Prostate gland (tissue), 2 donors: Measurements from ENCODE around the gene WAS. TPM values are rescaled to one million over a fixed set of nuclear protein-coding genes. Genes with fewer than 3 reads are reported as not detected.
"Not testable (repeated sequence)": the region's sequence is repeated elsewhere in the genome, so short reads cannot be mapped to it uniquely, and the experiment has no call there.

Source experiments
- DNase-seq: peaks from one replicate; pipeline ENCODE4 v3.0.0-alpha.2; 2019; ENCODE audit warnings: low spot score
- H3K27ac ChIP-seq, 2 donors: fragments of 200-600 bp; sonication (generic); 2 replicates each; pipeline ENCODE4 v1.5.1; 2017 to 2019
- H3K27me3 ChIP-seq: fragments of 200-600 bp; sonication (generic); replicated peaks from 2 replicates; pipeline ENCODE4 v1.5.1; 2019; ENCODE audit not compliant: insufficient read depth
- H3K36me3 ChIP-seq, 2 donors: fragments of 200-600 bp; sonication (generic); 1 replicate in 1 of 2; 2 replicates in 1 of 2; pipeline versions ENCODE4 v1.5.1 to v1.8.1; 2017 to 2019
- H3K4me1 ChIP-seq: fragments of 200-600 bp; sonication (generic); replicated peaks from 2 replicates; pipeline ENCODE4 v1.5.1; 2019
- H3K4me3 ChIP-seq, 2 donors: fragments of 200-600 bp; sonication (generic); 2 replicates each; pipeline ENCODE4 v1.5.1; 2017 to 2019
- H3K9me3 ChIP-seq: fragments of 200-600 bp; sonication (generic); 2 replicates; pipeline ENCODE4 v1.5.1; 2017
- POLR2A ChIP-seq: fragments of 450-650 bp; IDR thresholded peaks from one replicate; pipeline ENCODE4 v1.6.1; 2016; ENCODE audit warnings: antibody characterized with exemption, mild to moderate bottlenecking
- POLR2AphosphoS5 ChIP-seq: sonication (generic); formaldehyde crosslinking; IDR thresholded peaks from one replicate; pipeline ENCODE4 v1.6.1; 2017; ENCODE audit warnings: antibody characterized with exemption
- WGBS: methylation state at CpG from one replicate; pipeline ENCODE4 v1.1.5; 2018; 5-methylcytosine and 5-hydroxymethylcytosine counted together
- intact Hi-C: fragments of 100-400 bp; cut with DNase I; formaldehyde crosslinking; loops from one replicate; pipeline ENCODE4 v1.14.2; 2022
- total RNA-seq, 2 donors: library from RNA; depleted of rRNA; stranded (reverse); fragments of >200 nt; gene quantifications; one replicate each; pipeline ENCODE4 v1.1.0, GENCODE V29; 2016
- TF ChIP-seq, protein P1 (sequence below), 4 experiments: fragments of 200-600 bp in 2 of 4; fragments of 450-650 bp in 2 of 4; sonication (generic) in 2 of 4; IDR thresholded peaks; 1 replicate in 3 of 4; 2 replicates in 1 of 4; pipeline ENCODE4 v1.5.1; 2016 to 2019; ENCODE audit warnings: antibody characterized with exemption in 4 of 4, mild to moderate bottlenecking in 2 of 4, moderate library complexity in 2 of 4

Gene WAS
- total RNA-seq, 2 donors from 2014 or later: 2.5 to 10.5 TPM

DNA sequence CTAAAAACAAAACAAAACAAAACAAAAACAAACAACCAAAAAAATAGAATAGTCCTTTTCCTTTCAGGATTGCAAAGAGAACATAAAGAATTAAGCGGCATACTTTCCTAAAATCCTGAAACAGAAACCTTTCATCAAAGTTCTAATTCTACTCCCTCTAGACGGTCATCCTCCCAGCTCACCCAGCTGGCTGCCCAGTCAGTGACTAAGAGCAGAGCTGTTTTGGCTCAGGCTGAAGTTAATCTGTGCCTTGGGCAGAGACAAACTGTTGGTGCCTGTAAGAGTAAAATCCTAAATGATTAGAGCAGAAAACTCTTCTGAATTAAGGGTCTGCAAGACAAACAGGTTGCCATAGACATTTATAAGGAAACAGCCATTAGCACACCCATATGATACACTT lies 17.6 kb upstream of the WAS start:
- Histone ChIP-seq H3K4me3 (no peak overlapping the region), H3K27ac (no peak overlapping the region), H3K36me3 (no peaks in the 10 kb centered on the region), H3K9me3 (no peaks in the 10 kb centered on the region), H3K4me1 (no peaks in the 10 kb centered on the region), H3K27me3 (no peaks in the 10 kb centered on the region)
- WGBS: 66% methylated on average over 2 of the region's 2 CpGs
- intact Hi-C loops: no loop called here
- no peak for TF ChIP-seq POLR2AphosphoS5
- no peak for TF ChIP-seq POLR2A
- TF ChIP-seq, protein P1, sequence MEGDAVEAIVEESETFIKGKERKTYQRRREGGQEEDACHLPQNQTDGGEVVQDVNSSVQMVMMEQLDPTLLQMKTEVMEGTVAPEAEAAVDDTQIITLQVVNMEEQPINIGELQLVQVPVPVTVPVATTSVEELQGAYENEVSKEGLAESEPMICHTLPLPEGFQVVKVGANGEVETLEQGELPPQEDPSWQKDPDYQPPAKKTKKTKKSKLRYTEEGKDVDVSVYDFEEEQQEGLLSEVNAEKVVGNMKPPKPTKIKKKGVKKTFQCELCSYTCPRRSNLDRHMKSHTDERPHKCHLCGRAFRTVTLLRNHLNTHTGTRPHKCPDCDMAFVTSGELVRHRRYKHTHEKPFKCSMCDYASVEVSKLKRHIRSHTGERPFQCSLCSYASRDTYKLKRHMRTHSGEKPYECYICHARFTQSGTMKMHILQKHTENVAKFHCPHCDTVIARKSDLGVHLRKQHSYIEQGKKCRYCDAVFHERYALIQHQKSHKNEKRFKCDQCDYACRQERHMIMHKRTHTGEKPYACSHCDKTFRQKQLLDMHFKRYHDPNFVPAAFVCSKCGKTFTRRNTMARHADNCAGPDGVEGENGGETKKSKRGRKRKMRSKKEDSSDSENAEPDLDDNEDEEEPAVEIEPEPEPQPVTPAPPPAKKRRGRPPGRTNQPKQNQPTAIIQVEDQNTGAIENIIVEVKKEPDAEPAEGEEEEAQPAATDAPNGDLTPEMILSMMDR (IDR thresholded peaks at IDR 0.05): no peak
- DNase-seq: no peak

DNA sequence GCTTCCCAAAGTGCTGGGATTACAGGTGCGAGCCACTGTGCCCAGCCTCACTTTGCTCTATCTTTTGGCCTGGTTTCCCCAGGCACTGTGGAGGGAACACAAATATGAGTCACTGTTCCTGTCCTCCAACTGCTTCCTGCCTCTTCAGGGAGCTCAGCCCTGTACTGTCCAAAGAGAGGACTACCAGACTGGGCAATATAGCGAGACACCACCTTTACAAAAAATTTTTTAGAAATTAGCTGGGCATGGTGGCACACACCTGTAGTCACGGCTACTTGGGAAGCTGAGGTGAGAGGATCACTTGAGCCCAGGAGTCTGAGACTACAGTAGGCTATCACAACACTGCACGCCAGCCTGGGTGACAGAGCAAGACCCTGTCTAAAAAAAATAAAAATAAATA lies 16.9 kb upstream of the WAS start:
- Histone ChIP-seq H3K27ac (no peak overlapping the region), H3K4me1 (no peaks in the 10 kb centered on the region), H3K27me3 (no peaks in the 10 kb centered on the region), H3K4me3 (no peak overlapping the region), H3K36me3 (no peaks in the 10 kb centered on the region), H3K9me3 (no peaks in the 10 kb centered on the region)
- intact Hi-C loops: no loop called here
- 91% methylated on average over 4 of the region's 4 CpGs for WGBS
- TF ChIP-seq POLR2A: no peak
- no peak for TF ChIP-seq POLR2AphosphoS5
- TF ChIP-seq, protein P1 (IDR thresholded peaks at IDR 0.05): no peak
- DNase-seq: no peak

DNA sequence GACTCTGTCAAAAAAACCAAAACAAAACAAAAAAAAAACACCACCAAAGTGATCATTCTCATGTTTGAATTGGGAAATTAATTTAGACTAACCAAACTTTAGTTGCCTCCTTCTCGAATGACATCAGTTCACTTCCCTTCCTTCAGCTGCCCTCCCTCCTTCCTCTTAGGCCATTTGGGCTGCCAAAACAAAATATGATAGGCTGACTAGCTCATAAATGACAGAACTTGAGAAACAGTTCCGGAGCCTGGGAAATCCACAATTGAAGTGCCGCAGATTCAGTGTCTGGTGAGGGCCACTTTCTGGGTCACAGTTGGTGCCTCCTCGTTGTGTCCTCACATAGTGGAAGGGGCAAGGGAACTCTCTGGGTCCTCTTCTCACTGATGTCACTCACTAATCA lies 16.1 kb upstream of the WAS start:
- TF ChIP-seq POLR2AphosphoS5 (no peak), POLR2A (no peak)
- TF ChIP-seq, protein P1 (IDR thresholded peaks at IDR 0.05): no peak
- H3K4me3 ChIP-seq: no peak overlapping the region
- H3K36me3 ChIP-seq: no peaks in the 10 kb centered on the region
- no peaks in the 10 kb centered on the region for H3K27me3 ChIP-seq
- WGBS: 55% methylated on average over 3 of the region's 4 CpGs
- H3K4me1 ChIP-seq: no peaks in the 10 kb centered on the region
- intact Hi-C loops: no loop called here
- H3K9me3 ChIP-seq: no peaks in the 10 kb centered on the region
- no peak for DNase-seq
- no peak overlapping the region for H3K27ac ChIP-seq

DNA sequence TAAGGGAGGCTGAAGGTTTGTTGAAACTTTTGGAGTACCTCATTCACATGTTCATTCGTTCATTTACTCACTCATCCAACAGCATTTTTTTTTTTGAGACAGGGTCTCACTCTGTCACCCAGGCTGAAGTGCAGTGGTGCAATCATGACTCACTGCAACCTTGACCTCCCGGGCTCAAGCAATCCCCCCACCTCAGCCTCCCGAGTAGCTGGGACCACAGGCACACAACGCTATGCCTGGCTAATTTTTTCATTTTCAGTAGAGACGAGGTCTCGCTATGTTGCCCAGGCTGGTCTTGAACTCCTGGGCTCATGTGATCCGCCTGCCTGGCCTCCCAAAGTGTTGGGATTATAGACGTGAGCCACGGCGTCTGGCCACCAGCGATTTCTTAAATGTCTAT lies 15.4 kb upstream of the WAS start:
- H3K36me3 ChIP-seq, intact Hi-C loops, DNase-seq, H3K27me3 ChIP-seq, H3K4me1 ChIP-seq, H3K4me3 ChIP-seq, H3K9me3 ChIP-seq, H3K27ac ChIP-seq: not testable (repeated sequence)
- WGBS: 91% methylated on average over 11 of the region's 11 CpGs

DNA sequence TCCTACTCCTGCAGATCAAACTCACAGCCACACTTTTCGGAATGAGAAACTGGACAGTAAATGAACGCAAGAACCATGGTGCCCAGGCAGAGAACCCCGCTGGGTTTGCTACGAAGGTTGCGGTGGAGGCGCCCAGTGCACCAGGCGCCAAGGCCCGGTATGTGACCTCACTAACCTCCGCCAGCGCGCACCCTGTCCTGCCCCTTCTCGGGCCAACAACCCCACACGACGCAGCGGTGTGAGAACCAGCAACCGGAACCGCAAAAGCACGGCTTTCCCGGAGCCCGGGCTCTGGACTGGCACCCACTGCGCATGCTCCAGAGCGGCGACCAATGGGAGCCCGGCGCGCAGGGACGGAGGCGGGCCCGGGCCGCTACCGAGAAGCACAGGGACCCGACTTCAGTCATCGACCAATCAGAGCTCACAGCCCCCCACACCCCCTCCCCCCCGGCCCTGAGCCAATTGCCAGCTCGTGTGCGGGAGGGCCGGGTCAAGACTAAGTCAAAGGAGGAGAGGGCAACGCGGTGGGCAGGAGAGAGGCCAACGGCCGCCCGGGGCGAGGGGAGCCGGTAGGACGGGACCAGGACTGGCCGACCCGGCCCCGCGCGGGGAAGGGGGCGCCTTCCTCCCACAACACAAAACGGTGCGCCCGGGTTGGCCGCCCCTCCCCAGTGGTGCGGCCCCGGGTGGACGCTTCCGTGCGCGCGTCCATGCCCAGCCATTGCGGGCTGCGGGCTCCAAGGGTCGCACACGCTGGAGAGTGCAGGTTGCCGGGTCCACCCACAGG lies 7.3 kb upstream of the WAS start:
- H3K27ac ChIP-seq: peak overlapping the region; percentile 75 to 80
- peak; percentile 80 for DNase-seq
- intact Hi-C loops: no loop called here
- no peaks in the 10 kb centered on the region for H3K9me3 ChIP-seq
- no peaks in the 10 kb centered on the region for H3K4me1 ChIP-seq
- WGBS: 0% methylated on average over 7 of the region's 67 CpGs
- H3K27me3 ChIP-seq: no peaks in the 10 kb centered on the region
- no peaks in the 10 kb centered on the region for H3K36me3 ChIP-seq
- peak overlapping the region; percentile 51 to 59 for H3K4me3 ChIP-seq
- peak; percentile 75 for TF ChIP-seq POLR2AphosphoS5
- TF ChIP-seq, protein P1 (IDR thresholded peaks at IDR 0.05): peak in 1 of 4 experiments; percentile 5
- peak; percentile 52 for TF ChIP-seq POLR2A
